HG03439 (cell line): ENCODE measurements around the gene ZNF652.
"Not testable (repeated sequence)": the region's sequence is repeated elsewhere in the genome, so short reads cannot be mapped to it uniquely, and the experiment has no call there.

Experiments
- ATAC-seq: cut with Tn5 transposase; IDR thresholded peaks from one replicate; pipeline ENCODE4 v1.9.1; 2021; ENCODE audit warnings: mild to moderate bottlenecking, moderate library complexity; ENCODE audit not compliant: unreplicated experiment

Gene ZNF652

DNA sequence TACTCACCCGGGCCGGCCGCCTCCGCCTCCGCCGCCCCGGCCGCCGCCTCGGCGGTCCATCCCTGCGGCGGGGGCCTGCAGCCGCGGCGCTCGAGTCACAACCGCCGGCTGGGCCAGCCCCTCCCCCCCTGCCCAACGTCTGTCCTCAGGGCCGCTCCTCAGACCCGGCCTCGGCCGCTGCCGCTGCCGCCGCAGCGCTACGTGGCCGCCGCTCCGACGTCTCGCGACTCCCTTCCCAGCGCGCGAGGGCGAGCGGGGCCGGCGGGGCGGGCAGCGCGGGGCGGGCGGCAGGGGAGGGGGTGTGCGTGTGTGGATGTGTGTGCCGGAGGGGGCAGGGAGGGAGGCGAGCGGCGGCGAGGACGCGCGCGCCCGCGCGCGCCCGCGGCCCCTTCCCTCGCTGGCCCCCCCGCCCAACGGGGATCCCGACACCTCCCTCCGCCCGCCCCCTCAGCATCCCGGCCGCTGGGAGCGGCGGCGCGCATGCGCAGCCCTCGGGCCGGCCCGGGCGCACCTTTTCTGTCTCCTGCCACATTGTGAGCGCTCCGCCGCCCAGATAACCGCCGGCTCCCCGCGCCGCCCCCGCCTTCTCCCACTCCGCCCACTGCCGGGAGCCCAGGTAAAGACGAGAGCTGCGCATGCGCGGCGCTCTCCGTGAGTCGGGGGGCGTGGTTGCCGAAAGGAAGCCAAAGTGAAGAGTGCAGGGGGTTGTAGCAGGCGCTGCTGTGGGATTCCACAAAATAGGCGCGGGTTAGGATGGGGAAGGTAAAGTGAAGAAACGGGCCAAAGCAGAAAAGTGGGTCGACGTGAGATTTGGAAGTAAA, at the start of gene ZNF652:
TSS of gene ZNF652 (minus strand) at position 349 of the 821 bp plus-strand sequence. CDS start 44,525 bp downstream, outside the sequence.
- ATAC-seq = peak; percentile 56

DNA sequence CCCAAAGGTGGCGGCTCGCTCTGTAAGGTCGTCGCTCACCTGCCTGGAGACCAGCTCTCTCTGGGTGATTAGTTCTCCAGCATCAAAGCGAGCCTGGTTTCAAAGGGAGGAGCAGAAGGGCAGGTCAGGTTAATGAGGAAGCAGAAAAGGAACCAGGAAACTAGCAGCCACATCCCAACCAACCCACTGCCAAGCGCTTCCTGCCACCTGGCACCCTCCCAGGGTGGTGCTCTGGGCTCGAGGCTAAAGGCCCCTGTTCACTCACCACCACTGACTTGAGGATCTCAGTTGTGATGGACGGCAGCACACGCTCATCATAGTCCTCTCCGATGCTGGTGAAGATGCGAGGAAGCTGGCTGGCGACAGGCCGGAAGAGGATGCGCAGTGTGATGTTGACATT, 47.0 kb upstream of the ZNF652 start:
- no peak for ATAC-seq

- no peak for ATAC-seq
Measured at GRCh38 chr17:49407981-49408501, 46.0 kb upstream of the ZNF652 start.

DNA sequence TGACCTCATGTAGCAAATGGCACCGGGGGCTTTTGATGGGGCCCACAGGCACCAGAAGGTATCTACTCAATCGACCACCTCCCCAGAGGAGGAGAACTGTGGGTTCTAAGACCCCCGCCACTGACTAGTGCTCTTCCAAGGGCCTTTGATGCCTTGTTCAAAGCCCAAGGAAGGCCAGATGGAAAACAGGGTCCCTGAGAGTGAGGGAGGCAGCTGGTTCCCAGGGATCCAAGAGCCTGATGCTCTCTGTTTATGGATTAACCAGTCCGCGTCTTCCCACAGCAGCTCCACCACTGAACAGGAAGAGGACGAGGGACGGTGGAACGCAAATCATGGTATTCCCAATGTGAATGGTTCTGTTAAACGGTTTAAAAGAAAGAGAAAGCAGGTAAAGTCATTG, 45.0 kb upstream of the ZNF652 start:
- ATAC-seq = no peak

GRCh38 chr17:49406421-49407061, 44.5 kb upstream of the ZNF652 start:
- ATAC-seq = no peak

DNA sequence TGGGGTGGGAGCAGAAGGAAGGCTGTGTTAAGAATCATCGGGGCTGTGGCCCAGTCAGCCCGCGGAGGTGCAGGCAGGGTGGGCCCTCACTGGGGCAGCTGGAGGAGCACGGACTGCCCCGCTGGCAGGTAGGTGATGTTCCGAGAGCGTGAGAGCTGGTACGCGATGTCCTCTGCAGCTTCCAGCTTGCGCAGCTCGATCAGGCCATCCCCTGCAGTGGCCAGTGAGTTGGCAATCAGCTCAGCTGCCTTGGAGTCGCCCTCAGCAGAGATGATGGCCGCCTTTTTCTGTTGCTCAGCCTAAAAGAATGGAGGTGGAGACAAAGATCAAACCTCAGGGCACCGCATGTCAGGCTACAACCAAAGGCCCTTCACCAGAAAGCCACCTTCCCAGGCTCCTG, 42.9 kb upstream of the ZNF652 start:
- no peak for ATAC-seq

DNA sequence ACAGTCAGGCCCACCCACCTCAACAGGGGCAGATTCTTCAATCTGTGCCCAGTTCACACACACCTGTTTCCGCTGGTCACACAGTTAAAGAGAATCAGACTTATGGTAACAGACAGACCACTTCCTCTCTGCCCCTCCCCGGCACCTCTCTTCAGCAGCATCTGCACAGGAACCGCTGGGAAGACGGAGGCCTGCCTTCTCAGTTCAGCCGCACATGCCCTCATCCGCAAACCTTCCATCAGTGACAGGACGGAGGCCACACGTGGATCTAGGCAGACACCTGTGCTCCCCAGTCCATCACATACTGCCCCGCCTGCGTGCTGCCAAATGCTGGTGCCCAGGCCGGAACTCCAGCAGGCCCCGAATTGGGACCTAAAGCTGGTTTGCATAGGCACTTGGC, 42.3 kb upstream of the ZNF652 start:
- ATAC-seq = no peak

DNA sequence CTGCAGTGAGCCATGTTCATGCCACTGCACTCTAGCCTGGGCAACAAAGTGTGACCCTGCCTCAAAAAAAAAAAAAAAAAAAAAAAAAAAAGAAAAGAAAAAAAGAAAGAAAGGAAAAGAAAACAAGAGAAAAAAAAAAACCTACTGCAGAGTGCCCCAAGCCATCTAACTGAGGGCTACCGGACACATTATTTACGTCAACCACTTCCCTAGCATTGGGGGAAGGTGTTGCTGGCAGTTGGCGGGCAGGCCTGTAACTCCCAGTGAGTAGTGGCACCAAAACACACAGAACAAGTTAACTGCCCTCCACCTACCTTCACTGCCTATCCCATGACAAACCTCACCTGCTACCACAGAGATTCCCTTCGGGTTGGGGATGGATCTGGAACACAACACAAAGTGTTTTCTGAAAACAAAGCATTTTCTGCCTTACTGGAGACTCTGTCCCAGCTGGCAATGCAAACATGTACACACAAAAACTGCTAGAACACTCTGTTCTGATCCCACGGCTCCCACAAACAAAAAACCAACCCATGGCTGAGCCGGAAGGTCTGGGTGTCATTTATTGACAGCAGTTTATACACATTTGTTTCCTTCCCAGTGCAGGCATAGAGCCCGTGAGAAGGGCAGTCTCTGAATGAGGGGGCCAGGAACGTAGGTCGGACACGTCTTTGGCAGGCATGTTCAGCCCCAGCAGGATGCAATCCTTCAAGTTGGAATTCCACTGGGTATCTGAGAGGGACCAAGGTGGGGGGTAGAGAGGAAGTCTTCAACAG, 41.7 kb upstream of the ZNF652 start:
- ATAC-seq = no peak

GRCh38 chr17:49402706-49403105, 40.7 kb upstream of the ZNF652 start:
- no peak for ATAC-seq

- no peak for ATAC-seq
Measured at GRCh38 chr17:49401971-49402611, 40.0 kb upstream of the ZNF652 start.

DNA sequence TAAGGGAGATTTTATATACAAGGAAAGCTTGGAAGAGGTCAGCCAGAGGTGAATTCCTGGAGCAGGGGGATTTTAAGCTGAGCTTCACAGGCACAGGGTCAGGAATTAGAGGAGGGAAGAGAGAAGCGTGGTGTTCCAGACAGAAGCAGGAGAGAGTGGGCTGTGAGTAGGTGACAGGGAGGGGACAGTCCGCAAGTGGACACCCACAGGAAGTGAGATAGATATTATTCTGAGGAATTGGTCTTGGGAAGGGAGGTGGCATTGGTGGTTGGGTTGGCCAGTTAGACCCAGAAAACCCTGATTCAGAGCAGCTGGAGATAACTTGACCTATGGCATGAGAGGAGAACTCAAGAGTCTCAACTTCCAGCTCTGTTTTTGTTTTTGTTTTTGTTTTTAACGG, 37.9 kb upstream of the ZNF652 start:
- ATAC-seq = no peak

GRCh38 chr17:49397586-49397985, 35.5 kb upstream of the ZNF652 start:
- no peak for ATAC-seq

DNA sequence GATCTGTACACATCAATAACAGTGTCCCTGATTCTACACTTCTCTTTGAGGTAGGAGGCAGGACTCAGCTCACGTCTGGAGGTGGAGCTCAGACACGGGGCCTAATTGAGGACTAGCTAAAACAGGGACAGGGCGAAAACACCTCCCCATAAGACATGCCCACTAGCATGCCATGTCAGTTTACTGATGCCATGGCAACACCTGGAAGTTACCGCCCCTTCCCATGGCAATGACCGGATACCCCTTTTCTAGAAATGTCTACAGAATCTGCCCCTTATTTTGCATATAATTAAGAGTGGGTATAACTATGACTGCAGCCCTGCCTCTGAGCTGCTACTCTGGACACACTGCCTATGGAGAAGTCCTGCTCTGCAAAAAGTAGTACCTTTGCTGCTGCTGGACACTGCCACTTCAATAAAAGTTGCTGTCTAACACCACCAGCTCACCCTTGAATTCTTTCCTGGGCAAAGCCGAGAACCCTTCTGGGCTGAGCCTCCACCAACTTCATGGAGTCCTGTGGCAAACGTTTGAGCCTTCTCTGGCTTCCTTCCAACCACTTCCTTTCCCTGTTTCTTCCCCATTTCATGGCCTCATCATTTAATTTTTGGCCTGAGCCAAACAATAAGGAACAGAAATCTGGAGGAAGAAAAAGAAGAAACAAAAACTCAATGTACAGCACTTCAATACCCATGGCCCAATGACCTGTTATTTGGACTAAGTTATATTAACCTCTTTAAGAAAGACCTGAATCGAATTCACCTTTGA, 31.6 kb upstream of the ZNF652 start:
- ATAC-seq = no peak

DNA sequence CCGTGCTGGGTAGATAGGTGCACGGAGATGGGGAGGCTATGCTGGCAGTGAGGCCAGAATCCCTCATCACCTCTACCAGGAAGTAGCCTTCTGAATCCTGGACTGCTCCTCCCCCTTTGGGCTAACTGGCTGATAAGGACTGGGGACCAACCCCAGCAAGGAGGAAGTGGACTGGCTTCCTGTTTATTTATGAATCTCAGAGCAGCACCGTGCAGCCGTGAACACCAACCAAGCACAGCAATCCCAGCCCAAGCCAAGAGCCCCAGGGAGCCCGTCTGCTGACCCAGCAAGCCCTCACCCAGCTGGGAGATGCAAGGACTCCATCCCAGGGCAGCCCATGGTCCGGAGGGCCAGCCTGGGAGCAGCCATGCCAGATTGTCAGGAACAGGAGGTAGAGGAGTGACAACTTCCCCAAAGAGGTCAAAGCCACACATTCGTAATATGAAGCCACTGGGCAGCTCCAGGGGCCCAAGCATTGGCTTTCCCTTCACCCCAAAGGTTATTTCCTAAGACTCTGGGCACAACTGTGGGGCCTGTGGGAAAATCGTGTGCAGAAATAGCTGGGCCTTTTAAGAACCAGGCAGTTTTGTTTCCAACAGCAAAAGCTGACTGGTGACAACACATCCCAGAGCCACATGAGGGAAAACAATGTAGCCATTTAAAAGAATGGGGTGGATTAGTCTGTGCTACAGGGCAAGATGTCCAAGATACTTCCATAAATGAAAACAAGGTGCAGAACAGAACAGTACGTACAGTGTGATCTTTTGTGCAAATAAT, 28.7 kb upstream of the ZNF652 start:
- ATAC-seq = no peak

DNA sequence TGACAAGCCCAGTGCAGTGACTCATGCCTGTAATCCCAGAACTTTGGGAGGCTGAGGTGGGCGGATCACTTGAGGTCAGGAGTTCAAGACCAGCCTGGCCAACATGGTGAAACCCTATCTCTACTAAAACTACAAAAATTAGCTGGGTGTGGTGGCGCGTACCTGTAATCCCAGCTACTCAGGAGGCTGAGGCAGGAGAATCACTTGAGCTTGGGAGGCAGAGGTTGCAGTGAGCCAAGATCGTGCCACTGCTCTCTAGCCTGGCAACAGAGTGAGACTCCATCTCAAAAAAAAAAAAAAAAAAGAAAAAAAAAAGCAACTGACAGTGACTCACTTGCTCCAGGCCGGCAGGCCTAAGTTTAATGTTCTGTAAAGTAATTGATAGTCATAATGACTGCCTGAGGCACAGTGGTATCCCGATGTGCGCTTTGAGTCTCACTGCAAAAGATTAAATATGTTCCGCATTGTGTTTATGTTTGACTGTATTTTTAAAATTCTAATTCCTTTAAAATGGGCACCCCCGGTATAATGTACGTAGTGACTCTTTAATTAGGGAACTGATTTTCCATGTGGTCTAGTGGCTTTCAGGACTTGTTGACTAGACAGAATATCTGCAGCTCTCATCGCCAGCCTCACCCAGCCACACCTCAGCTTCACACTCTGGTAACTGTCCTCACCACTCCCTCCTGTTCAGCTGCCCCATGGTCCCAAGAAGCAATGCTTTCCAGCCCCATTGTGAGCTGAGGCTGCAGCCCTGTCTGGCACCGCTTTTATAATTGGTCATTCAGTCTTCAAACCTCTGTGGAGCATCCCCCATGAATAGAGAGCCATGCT, 27.7 kb upstream of the ZNF652 start:
- ATAC-seq = not testable (repeated sequence)

GRCh38 chr17:49388692-49389513, 26.9 kb upstream of the ZNF652 start:
- ATAC-seq = no peak

DNA sequence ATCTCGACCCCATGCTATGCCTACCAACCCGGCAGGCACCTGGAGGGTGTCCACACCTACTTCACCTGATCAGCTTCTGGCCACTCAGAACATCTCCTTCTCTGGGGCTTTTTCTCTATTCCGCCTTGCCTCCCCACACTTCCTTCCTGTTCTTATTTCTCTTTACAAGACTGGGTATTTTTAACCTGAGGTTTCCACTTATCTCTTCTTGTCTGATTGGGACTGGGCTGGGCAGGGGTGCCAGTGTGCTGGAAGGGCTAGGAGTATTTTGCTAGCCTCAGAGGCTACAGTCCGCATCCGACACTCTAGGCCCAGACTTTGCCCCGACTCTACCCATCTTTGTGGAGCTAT, 26.2 kb upstream of the ZNF652 start:
- no peak for ATAC-seq
